SU-DHL-6 (cell line): ENCODE data around the gene ANKIB1.
"Not testable (repeated sequence)": the region's sequence is repeated elsewhere in the genome, so short reads cannot be mapped to it uniquely, and the experiment has no call there.

Experiments
- H2AFZ ChIP-seq: fragments of 200-600 bp; sonication (generic); 2 replicates; pipeline ENCODE4 v1.6.1; 2014; ENCODE audit warnings: low read depth, mild to moderate bottlenecking, moderate library complexity, mixed read lengths, antibody characterized with exemption, low read length; ENCODE audit not compliant: severe bottlenecking
- H3F3A ChIP-seq: fragments of 200-600 bp; shearing (Covaris generic); 2 replicates; pipeline ENCODE4 v1.6.0; 2016; ENCODE audit warnings: antibody characterized with exemption, mild to moderate bottlenecking; ENCODE audit not compliant: insufficient read depth
- H3K27ac ChIP-seq: fragments of 200-600 bp; sonication (generic); 2 replicates; pipeline ENCODE4 v1.5.1; 2016; ENCODE audit warnings: low read depth, mild to moderate bottlenecking, low read length, moderate library complexity, mixed read lengths
- H3K27me3 ChIP-seq: fragments of 200-600 bp; sonication (generic), shearing (Covaris generic); 2 replicates; pipeline ENCODE4 v1.6.0; 2014; ENCODE audit warnings: mild to moderate bottlenecking, low read length
- H3K36me3 ChIP-seq: fragments of 200-600 bp; sonication (generic); 2 replicates; pipeline ENCODE4 v1.6.1; 2014; ENCODE audit warnings: mild to moderate bottlenecking, low read length, mixed read lengths
- H3K4me2 ChIP-seq: fragments of 300-600, 200-600 bp; shearing (Covaris generic), sonication (generic); 2 replicates; pipeline ENCODE4 v1.6.0; 2014; ENCODE audit warnings: low read length, low read depth, mild to moderate bottlenecking; ENCODE audit not compliant: poor library complexity, severe bottlenecking
- H3K4me3 ChIP-seq: fragments of 200-600 bp; sonication (generic); 2 replicates; pipeline ENCODE4 v1.5.1; 2014; ENCODE audit warnings: antibody characterized with exemption, low read length, mild to moderate bottlenecking, mixed read lengths; ENCODE audit not compliant: insufficient read depth, poor library complexity, severe bottlenecking
- H3K79me2 ChIP-seq: fragments of 200-600 bp; sonication (generic); 2 replicates; pipeline ENCODE4 v1.6.1; 2014; ENCODE audit warnings: mild to moderate bottlenecking, low read length, moderate library complexity; ENCODE audit not compliant: insufficient read depth
- H3K9ac ChIP-seq: fragments of 200-600 bp; sonication (generic); 2 replicates; pipeline ENCODE4 v1.7.0; 2014; ENCODE audit warnings: mild to moderate bottlenecking, low read length
- H3K9me2 ChIP-seq: fragments of 200-600 bp; sonication (generic); replicated peaks from 2 replicates; pipeline ENCODE4 v1.6.1; 2014; ENCODE audit warnings: low read length; ENCODE audit not compliant: insufficient read depth
- H3K9me3 ChIP-seq: fragments of 200-600 bp; sonication (generic); 2 replicates; pipeline ENCODE4 v1.6.1; 2014; ENCODE audit warnings: low read length, mixed read lengths; ENCODE audit not compliant: insufficient read depth
- H4K20me1 ChIP-seq: fragments of 200-600 bp; sonication (generic); 2 replicates; pipeline ENCODE4 v1.6.1; 2014; ENCODE audit warnings: low read depth, mild to moderate bottlenecking, antibody characterized with exemption, low read length, moderate library complexity, mixed read lengths
- CTCF ChIP-seq: fragments of 200-600 bp; sonication (generic); IDR thresholded peaks from one replicate; pipeline ENCODE4 v1.5.1; 2017; ENCODE audit warnings: antibody characterized with exemption, mild to moderate bottlenecking, low read length, moderate library complexity; ENCODE audit not compliant: insufficient read depth, poor library complexity, severe bottlenecking
- EZH2phosphoT487 ChIP-seq: fragments of 200-600 bp; sonication (generic), shearing (Covaris generic); conservative IDR thresholded peaks from 2 replicates; pipeline ENCODE4 v1.6.1; 2018; ENCODE audit warnings: mild to moderate bottlenecking, antibody characterized with exemption, low read length, moderate library complexity, mixed read lengths

The ANKIB1 gene

DNA sequence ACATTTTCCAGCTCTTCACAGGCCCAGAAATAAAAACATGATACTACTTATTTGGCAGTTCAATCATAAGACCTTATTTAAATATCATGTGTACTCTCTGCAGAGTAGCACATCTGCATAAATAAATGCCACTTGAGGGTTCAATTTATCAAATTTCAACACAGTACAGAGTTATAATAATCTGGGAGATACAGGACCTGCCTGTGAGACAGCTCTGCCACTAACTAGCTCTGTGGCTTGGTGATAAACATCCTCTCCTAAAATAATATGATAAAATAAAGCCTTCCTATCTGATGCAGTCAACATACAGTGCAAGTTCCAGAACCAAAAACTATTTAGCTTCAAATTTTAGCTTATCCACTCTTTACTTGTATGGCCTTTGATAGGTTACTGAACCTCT, 110.6 kb downstream of the ANKIB1 start:
- H3K9me2 ChIP-seq: no peaks in the 10 kb centered on the region
- TF ChIP-seq CTCF (no peak), EZH2phosphoT487 (no peak)
- no peaks in the 10 kb centered on the region for H4K20me1 ChIP-seq
- no peaks in the 10 kb centered on the region for H3K79me2 ChIP-seq
- H3K36me3 ChIP-seq: peaks cover 30% of the 10 kb centered on the region
- H2AFZ ChIP-seq: no peak overlapping the region
- no peak overlapping the region for H3K4me2 ChIP-seq
- no peak overlapping the region for H3K4me3 ChIP-seq
- H3F3A ChIP-seq: peaks cover 7% of the 10 kb centered on the region; the same call in 1 of the 2 replicates
- no peak overlapping the region for H3K27ac ChIP-seq
- no peaks in the 10 kb centered on the region for H3K27me3 ChIP-seq
- no peaks in the 10 kb centered on the region for H3K9me3 ChIP-seq
- no peak overlapping the region for H3K9ac ChIP-seq

- H3K4me3 ChIP-seq: no peak overlapping the region
- H3K27ac ChIP-seq: no peak overlapping the region
- H3F3A ChIP-seq: peaks cover 9% of the 10 kb centered on the region; the same call in 1 of the 2 replicates
- H3K9me2 ChIP-seq: no peaks in the 10 kb centered on the region
- no peaks in the 10 kb centered on the region for H3K9me3 ChIP-seq
- TF ChIP-seq CTCF (no peak), EZH2phosphoT487 (no peak)
- no peak overlapping the region for H3K4me2 ChIP-seq
- H3K9ac ChIP-seq: no peak overlapping the region
- no peaks in the 10 kb centered on the region for H3K27me3 ChIP-seq
- H2AFZ ChIP-seq: no peak overlapping the region
- H4K20me1 ChIP-seq: no peaks in the 10 kb centered on the region
- H3K79me2 ChIP-seq: no peaks in the 10 kb centered on the region
- H3K36me3 ChIP-seq: peaks cover 26% of the 10 kb centered on the region
Observed at GRCh38 chr7:92357260-92357659, 111.5 kb downstream of the ANKIB1 start.

DNA sequence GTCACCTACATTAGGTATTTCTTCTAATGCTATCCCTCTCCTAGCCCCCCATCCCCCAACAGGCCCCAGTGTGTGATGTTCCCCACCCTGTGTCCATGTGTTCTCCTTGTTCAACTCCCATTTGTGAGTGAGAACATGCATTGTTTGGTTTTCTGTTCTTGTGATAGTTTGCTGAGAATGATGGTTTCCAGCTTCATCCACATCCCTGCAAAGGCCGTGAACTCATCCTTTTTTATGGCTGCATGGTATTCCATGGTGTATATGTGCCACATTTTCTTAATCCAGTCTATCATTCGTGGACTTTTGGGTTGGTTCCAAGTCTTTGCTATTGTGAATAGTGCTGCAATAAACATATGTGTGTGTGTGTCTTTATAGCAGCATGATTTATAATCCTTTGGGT, 113.4 kb downstream of the ANKIB1 start:
- not testable (repeated sequence) for H3K4me3 ChIP-seq, H2AFZ ChIP-seq, H3K9ac ChIP-seq, H3K27me3 ChIP-seq, H3K4me2 ChIP-seq, H3K27ac ChIP-seq, H3F3A ChIP-seq, H3K9me2 ChIP-seq, H3K79me2 ChIP-seq, H3K9me3 ChIP-seq, H4K20me1 ChIP-seq
- 0 out of 2 replicates have a peak, but pooled peaks cover 15% of the 10 kb centered on the region for H3K36me3 ChIP-seq

- Histone ChIP-seq H3K9ac (no peak overlapping the region), H4K20me1 (no peaks in the 10 kb centered on the region), H3K9me3 (no peaks in the 10 kb centered on the region), H3K4me3 (no peak overlapping the region), H3K27ac (no peak overlapping the region), H2AFZ (no peak overlapping the region), H3K36me3 (peaks cover 18% of the 10 kb centered on the region; the same call in 1 of the 2 replicates), H3K9me2 (no peaks in the 10 kb centered on the region), H3F3A (0 out of 2 replicates have a peak, but pooled peaks cover 4% of the 10 kb centered on the region), H3K4me2 (no peak overlapping the region), H3K27me3 (no peaks in the 10 kb centered on the region), H3K79me2 (no peaks in the 10 kb centered on the region)
- no peak for TF ChIP-seq EZH2phosphoT487
- TF ChIP-seq CTCF: no peak
Observed at GRCh38 chr7:92359801-92360200, 114.0 kb downstream of the ANKIB1 start.
